Measurements from ENCODE around the gene PLEKHM3. TPM values are rescaled to one million over a fixed set of nuclear protein-coding genes. Genes with fewer than 3 reads are reported as not detected.

Gene PLEKHM3
- total and polyA plus RNA-seq, 2 of the 4 experiments (the other 2 are of a cell fraction), result 2.4 to 11.3 TPM

- Histone ChIP-seq H3K14ac (replicated peaks; ENCODE audit: low read depth, low read length) (no peak overlapping the region), H3K27me3 (ENCODE audit: control insufficient read depth, insufficient read depth, low read length) (no peaks in the 10 kb centered on the region), H3K27ac (ENCODE audit: insufficient read depth, low read length) (no peak overlapping the region), H3K4me1 (ENCODE audit: control insufficient read depth, insufficient read depth, low read length) (no peaks in the 10 kb centered on the region), H3K23ac (ENCODE audit: low read depth, low read length) (no peak overlapping the region), H4K20me1 (ENCODE audit: insufficient read depth, low read length) (no peaks in the 10 kb centered on the region; the same call in none of the 2 replicates), H4K8ac (ENCODE audit: low read depth in 2 of 2, low read length in 2 of 2) (no peak overlapping the region), H2AFZ (replicated peaks; ENCODE audit: low read length, poor library complexity) (no peak overlapping the region), H4K91ac (ENCODE audit: insufficient read depth, low read depth, low read length) (no peak overlapping the region), H3K4me3 (ENCODE audit: insufficient read depth, low read depth, low read length) (no peak overlapping the region), H2BK15ac (ENCODE audit: low read depth, low read length) (no peak overlapping the region), H3K9ac (ENCODE audit: low read depth, low read length) (no peak overlapping the region), H3K18ac (ENCODE audit: low read depth, low read length) (no peak overlapping the region), H3K36me3 (ENCODE audit: control insufficient read depth, insufficient read depth, low read length) (no peaks in the 10 kb centered on the region), H3K9me3 (ENCODE audit: control insufficient read depth, insufficient read depth, low read length) (no peaks in the 10 kb centered on the region), H4K5ac (ENCODE audit: low read depth, low read length) (no peak overlapping the region), H2AK9ac (replicated peaks; ENCODE audit: low read depth, low read length, poor library complexity) (no peak overlapping the region), H3K9me1 (ENCODE audit: insufficient read depth, low read length) (no peaks in the 10 kb centered on the region), H2AK5ac (ENCODE audit: low read depth, low read length) (no peak overlapping the region), H3K4me2 (ENCODE audit: low read depth, low read length) (no peak overlapping the region), H2BK5ac (ENCODE audit: low read depth, low read length, poor library complexity, severe bottlenecking) (no peak overlapping the region), H3K79me1 (ENCODE audit: low read depth in 1 of 2, low read length in 2 of 2) (no peaks in the 10 kb centered on the region), H3K4ac (ENCODE audit: low read depth, low read length) (no peak overlapping the region), H2BK120ac (ENCODE audit: low read depth, low read length) (no peak overlapping the region), H3K56ac (ENCODE audit: extremely low read depth, insufficient read depth, low read length) (no peak overlapping the region), H2BK20ac (ENCODE audit: low read depth, low read length) (no peak overlapping the region)
- ATAC-seq (ENCODE audit: low read depth) (no peak), DNase-seq (no peak)
- in situ Hi-C loops (cut with MboI; ENCODE audit: low sequenced_read_pairs) (no loop called here), intact Hi-C loops (cut with micrococcal nuclease) (no loop called here), dilution Hi-C loops (cut with HindIII; ENCODE audit: low sequenced_read_pairs, unreplicated experiment) (no loop called here)
- POLR2A ChIA-PET (ENCODE audit: unreplicated experiment), result no interaction called here
- WGBS, 2 experiments (ENCODE audit: extremely low coverage in 2 of 2, insufficient read length in 1 of 2), result 59% methylated on average over 2 of the region's 3 CpGs; no CpG with 5 or more reads in 1 of the 2 experiments
- no peak for TF ChIP-seq POLR2A (IDR thresholded peaks at IDR 0.05; ENCODE audit: low read depth, low read length)
- no peak for TF ChIP-seq CTCF (conservative IDR thresholded peaks at IDR 0.05; ENCODE audit: low read depth, low read length)
- no peak for TF ChIP-seq SMC3 (IDR thresholded peaks at IDR 0.05; ENCODE audit: low read depth, low read length)
- TF ChIP-seq MAZ (IDR thresholded peaks at IDR 0.05; ENCODE audit: borderline replicate concordance, low read depth, low read length), result no peak
- no peak for TF ChIP-seq BHLHE40 (IDR thresholded peaks at IDR 0.05; ENCODE audit: low read depth, low read length)
- TF ChIP-seq MXI1 (IDR thresholded peaks at IDR 0.05; ENCODE audit: borderline replicate concordance, low read depth, low read length), result no peak
- TF ChIP-seq MAFK (IDR thresholded peaks at IDR 0.05; ENCODE audit: low read depth, low read length), result no peak
- no peak for TF ChIP-seq RFX5 (IDR thresholded peaks at IDR 0.05; ENCODE audit: low read depth, low read length)
- TF ChIP-seq USF2 (IDR thresholded peaks at IDR 0.05; ENCODE audit: low read depth, low read length), result no peak
- TF ChIP-seq RCOR1 (IDR thresholded peaks at IDR 0.05; ENCODE audit: insufficient replicate concordance, low read length), result no peak
- TF ChIP-seq FOS (IDR thresholded peaks at IDR 0.05; ENCODE audit: low read depth, low read length), result no peak
- no peak for TF ChIP-seq NFE2L2 (IDR thresholded peaks at IDR 0.05; ENCODE audit: low read depth, low read length)
- no peak for TF ChIP-seq RAD21 (IDR thresholded peaks at IDR 0.05; ENCODE audit: low read length)
- CTCF ChIA-PET, result no interaction called here
- BruUV-seq (replicated peaks), result no TSS peak
Observed at GRCh38 chr2:207956771-207957170, 68.6 kb downstream of the PLEKHM3 start.

Measured in IMR-90 (cell line).